AG10803 (cell line): ENCODE results near the gene NATD1.

ENCODE experiments used
- DNase-seq: peaks from one replicate; pipeline ENCODE4 v3.0.0; 2010; ENCODE audit warnings: low read depth
- H3K4me3 ChIP-seq: 2 replicates; pipeline ENCODE4 v1.5.1; 2011; ENCODE audit warnings: mild to moderate bottlenecking, low read length, control low read depth
- TF ChIP-seq, protein P1 (sequence below): conservative IDR thresholded peaks from 2 replicates; pipeline ENCODE4 v1.5.1; 2011; ENCODE audit warnings: mild to moderate bottlenecking, low read length, control low read depth, inconsistent platforms

The NATD1 gene

DNA sequence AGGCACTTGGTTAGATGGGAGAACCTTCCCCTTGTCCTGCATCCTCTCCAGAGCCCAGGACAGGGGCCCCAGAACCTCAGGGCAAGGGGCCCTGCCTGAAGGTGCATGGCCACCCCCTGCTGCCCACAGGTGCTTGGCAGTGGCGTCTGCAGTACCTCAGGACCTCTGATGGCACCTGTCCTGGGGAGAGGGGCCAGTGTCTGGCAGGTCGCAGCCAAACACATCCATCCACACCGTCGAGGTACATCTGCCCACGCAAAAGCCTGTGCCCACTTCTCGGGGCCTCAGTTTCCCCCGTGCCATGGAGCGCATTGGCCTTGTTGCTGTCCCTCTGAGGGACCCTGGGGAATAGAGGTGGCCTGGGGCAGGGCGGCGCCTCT is 40.6 kb upstream of the NATD1 start:
- DNase-seq, result no peak
- TF ChIP-seq, protein P1, sequence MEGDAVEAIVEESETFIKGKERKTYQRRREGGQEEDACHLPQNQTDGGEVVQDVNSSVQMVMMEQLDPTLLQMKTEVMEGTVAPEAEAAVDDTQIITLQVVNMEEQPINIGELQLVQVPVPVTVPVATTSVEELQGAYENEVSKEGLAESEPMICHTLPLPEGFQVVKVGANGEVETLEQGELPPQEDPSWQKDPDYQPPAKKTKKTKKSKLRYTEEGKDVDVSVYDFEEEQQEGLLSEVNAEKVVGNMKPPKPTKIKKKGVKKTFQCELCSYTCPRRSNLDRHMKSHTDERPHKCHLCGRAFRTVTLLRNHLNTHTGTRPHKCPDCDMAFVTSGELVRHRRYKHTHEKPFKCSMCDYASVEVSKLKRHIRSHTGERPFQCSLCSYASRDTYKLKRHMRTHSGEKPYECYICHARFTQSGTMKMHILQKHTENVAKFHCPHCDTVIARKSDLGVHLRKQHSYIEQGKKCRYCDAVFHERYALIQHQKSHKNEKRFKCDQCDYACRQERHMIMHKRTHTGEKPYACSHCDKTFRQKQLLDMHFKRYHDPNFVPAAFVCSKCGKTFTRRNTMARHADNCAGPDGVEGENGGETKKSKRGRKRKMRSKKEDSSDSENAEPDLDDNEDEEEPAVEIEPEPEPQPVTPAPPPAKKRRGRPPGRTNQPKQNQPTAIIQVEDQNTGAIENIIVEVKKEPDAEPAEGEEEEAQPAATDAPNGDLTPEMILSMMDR, result no peak
- H3K4me3 ChIP-seq, result no peak overlapping the region

DNA sequence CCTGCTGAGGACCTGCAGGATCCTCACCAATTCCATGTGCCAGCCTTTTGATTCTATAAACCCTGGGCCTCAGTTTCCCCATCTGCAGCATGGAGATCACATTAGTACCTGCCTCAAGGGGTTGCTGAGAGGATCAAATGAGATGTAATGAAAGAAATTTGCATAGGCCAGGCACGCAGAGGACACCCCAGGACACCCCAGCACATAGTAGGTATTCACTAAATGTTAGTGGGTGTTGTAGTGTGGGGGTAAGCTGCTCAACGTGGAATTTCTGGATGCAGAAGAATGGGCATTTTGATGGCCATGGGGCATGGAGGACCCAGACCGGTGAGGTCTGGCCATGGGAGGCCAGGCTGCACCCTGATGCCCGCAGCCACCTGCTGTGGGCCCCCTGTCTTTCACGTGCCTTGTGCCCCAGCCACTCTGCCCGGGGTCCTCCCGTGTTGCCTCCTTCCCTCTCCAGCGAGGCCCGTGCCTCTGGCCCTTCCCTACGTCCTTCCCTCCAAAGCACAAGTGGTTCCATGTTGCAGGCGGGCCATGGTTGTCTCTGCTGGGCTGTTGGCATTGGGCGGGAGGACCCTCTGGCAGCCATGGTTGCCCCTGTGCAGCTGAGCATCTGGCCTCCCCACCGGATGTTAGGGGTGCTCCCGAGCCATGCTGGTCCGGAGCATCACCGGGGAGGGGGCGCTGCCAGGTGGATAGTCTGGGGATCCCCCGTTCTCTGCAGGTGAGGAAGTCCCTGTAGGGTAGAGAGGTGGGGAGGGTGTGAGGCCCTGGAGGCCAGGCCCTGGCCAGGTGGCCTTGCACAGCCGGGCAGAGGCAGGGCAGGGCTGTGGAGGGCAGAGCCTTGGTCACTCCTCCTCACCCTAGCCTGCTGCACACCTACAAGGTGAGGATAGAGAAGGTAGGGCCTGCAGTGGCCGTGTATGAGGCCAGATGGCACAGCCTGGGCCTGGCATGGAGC is 39.9 kb upstream of the NATD1 start:
- no peak for DNase-seq
- TF ChIP-seq, protein P1, result no peak
- H3K4me3 ChIP-seq, result no peak overlapping the region

DNA sequence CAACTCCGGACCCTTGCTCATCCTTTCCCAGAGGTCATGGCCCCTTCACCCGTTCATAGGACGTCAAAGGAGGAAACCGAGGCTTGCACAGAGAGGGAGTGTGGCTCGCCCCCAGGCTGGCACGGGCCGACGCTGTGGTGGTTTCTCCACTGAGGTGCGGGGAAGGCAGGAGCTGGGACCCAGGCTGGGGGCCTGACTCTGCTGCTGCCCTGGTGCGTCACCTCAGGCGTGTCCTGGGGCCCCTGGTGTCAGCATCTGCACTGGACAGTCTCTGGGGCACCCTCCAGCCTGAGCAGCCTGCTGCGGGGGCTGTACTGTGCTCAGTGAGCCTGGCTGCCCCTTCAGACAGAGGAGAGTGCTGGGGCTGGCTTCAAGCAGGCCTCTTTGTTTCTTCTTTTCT is 38.7 kb upstream of the NATD1 start:
- no peak for DNase-seq
- TF ChIP-seq, protein P1, result no peak
- H3K4me3 ChIP-seq, result no peak overlapping the region

DNA sequence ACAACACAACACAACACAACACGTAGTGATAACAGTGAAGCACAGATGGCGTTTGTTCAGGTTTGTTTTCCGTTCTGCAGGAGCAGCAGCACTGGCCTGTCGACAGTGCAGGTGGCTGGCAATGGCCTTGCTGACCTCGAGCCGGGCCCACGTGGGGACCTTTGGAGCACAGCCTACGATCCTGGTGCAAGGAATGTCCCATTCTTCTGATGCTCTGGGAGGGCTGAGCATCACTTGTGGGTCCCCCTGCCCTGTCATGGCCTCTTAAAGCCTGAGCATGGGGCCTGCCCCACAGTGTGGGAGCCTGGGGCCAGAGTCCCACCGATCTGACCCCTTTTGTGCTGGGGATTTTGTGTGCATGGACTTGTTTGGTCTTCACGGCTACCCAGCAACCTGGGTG is 38.1 kb upstream of the NATD1 start:
- DNase-seq, result no peak
- TF ChIP-seq, protein P1, result no peak
- no peak overlapping the region for H3K4me3 ChIP-seq

DNA sequence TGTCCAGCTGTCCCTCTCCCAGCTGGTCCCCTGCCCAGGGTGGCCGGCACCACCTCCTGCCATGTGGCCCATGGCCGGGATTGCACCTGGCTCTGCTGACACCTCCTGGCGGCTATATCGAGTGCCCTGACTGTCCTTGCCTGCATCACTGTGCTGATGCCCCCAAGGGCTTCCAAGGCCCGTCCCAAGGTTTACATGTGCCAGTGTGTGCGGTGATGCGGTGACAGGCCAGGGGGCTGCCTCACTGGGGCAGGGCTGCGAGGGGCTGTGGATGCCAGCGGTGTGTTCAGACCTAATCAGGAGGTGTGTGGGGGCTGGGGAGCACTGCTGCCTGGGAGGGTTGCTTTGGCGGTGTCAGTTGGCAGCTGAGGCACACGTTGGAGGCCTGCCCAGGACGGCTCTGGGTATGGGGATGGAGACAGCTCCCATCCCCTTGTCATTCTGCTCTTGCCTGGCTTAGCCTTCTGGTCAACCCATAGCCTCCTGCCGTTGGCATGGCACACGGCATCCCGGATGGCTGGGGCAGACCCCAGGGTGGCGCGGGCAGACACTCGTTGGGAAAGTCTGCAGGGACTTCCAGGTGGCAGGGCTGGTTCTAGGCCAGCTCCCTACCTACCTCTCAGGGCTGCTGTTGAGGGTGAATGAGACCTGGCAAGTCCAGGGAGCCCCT is 36.8 kb upstream of the NATD1 start:
- DNase-seq, result no peak
- no peak overlapping the region for H3K4me3 ChIP-seq
- TF ChIP-seq, protein P1, result no peak

DNA sequence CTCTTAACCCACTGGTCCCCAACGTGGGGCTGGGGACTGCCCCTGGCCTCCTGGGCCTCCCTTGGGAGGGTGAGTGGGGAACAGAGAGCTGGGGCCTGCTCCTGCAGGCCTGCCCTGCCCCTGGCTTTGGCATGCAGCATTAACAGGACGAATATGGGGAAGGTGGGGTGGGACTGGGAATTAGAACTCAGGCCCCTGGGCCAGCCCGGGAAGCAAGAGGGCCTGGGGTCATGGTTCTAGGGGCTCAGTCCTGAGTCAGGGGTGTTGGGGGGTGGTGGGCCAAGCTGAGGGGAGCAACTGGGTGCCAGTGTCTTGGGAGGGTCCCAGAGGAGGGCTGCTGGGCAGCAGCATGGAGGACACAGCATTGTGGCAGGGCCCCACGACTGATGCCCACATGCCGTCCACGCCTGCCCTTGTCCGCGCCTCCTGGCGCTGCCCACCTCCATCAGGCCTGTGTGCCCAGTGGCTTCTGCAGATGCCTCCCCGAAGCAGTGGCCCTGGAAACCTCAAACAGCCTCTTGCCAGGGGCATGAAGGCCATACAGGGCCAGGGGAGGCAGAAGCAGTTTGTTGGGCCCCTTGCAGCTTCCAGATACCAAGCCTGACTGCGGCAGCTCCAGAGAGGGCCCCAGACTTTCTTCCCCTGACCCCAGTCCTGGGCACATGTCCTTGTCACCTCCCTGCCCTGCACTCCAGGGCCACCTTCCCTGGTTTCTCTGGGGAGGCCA is 36.1 kb upstream of the NATD1 start:
- DNase-seq, result no peak
- TF ChIP-seq, protein P1, result no peak
- H3K4me3 ChIP-seq, result no peak overlapping the region
